GM12891 (cell line): ENCODE results near the gene KATNA1.

Source experiments
- POLR2A ChIP-seq: IDR thresholded peaks from 2 replicates; pipeline ENCODE4 v1.6.1; 2011; ENCODE audit warnings: low read depth, low read length, control low read depth
- POLR2AphosphoS5 ChIP-seq: IDR thresholded peaks from 2 replicates; pipeline ENCODE4 v1.6.1; 2011; ENCODE audit warnings: low read depth, low read length, control low read depth

- TF ChIP-seq POLR2AphosphoS5 (no peak), POLR2A (no peak)
Measured at GRCh38 chr6:149628875-149629510, 19.5 kb downstream of the KATNA1 start.
